K562 (cell line): ENCODE measurements around the gene WNT11. TPM values are rescaled to one million over a fixed set of nuclear protein-coding genes. Genes with fewer than 3 reads are reported as not detected.

Experiments
- ATAC-seq: fragments of 200-7000 bp; cut with Tn5 transposase; 3 replicates; pipeline ENCODE4 v1.9.1; 2020; ENCODE audit warnings: moderate library complexity
- BruUV-seq: library from RNA; stranded (reverse); fragments of 400-500 nt; replicated peaks from 2 replicates; lab custom pipeline; 2021; lab: Mats Ljungman, UMichigan
- CTCF ChIA-PET: fragments of 300-600 bp; formaldehyde crosslinking; extraction: SDS; loops from one replicate; lab custom pipeline; 2021; ENCODE audit warnings: low intra/inter-chr PET ratio; lab: Yijun Ruan, JAX
- POLR2A ChIA-PET: fragments of 300-600, 350-650 bp; sonication (Branson Sonifier 250); formaldehyde crosslinking; extraction: SDS; loops from one replicate; lab custom pipeline; 2021; ENCODE audit warnings: antibody characterized with exemption, inconsistent platforms; lab: Yijun Ruan, JAX
- DNase-seq, 4 experiments: peaks; one replicate each; pipeline versions ENCODE4 v3.0.0 to v3.0.0-alpha.2; 2011 to 2018; ENCODE audit warnings: low spot score in 3 of 4, mixed read lengths in 3 of 4; ENCODE audit errors: extremely low read depth in 1 of 4
- FAIRE-seq: peaks from 2 replicates; lab custom pipeline; 2011; peaks lifted over from hg19 to GRCh38; lab: Jason Lieb, UNC
- H2AFZ ChIP-seq: 2 replicates; pipeline ENCODE4 v1.6.0; 2011; ENCODE audit warnings: low read depth, low read length, control low read depth, inconsistent platforms
- H3K27ac ChIP-seq: fragments of 200-600 bp; 3 replicates; pipeline ENCODE4 v1.8.0; 2011; ENCODE audit warnings: low read depth, mild to moderate bottlenecking, control low read depth, inconsistent platforms, low read length, moderate library complexity, mixed read lengths; ENCODE audit errors: extremely low read depth
- H3K27me3 ChIP-seq, 2 experiments: fragments of 300-600 bp in 1 of 2; 2 replicates in 1 of 2; 3 replicates in 1 of 2; pipeline versions ENCODE4 v1.6.0 to v1.8.0; 2011; ENCODE audit warnings: inconsistent platforms in 2 of 2, low read length in 2 of 2, mild to moderate bottlenecking in 1 of 2, mixed read lengths in 1 of 2, moderate library complexity in 1 of 2; ENCODE audit not compliant: control insufficient read depth in 2 of 2, insufficient read depth in 2 of 2
- H3K36me3 ChIP-seq: fragments of 300-600 bp; 3 replicates; pipeline ENCODE4 v1.8.0; 2011; ENCODE audit warnings: mild to moderate bottlenecking, low read length, inconsistent platforms; ENCODE audit not compliant: control insufficient read depth, insufficient read depth
- H3K4me1 ChIP-seq, 2 experiments: fragments of 200-600 bp in 1 of 2; replicated peaks in 1 of 2; 2 replicates in 1 of 2; 3 replicates in 1 of 2; pipeline versions ENCODE4 v1.5.1 to v1.8.0; 2011; ENCODE audit warnings: inconsistent platforms in 2 of 2, low read length in 2 of 2, mild to moderate bottlenecking in 1 of 2, mixed read lengths in 1 of 2, moderate library complexity in 1 of 2; ENCODE audit not compliant: control insufficient read depth in 2 of 2, insufficient read depth in 2 of 2
- H3K4me2 ChIP-seq: 2 replicates; pipeline ENCODE4 v1.6.1; 2011; ENCODE audit warnings: low read length, control low read depth, inconsistent platforms, mixed read lengths; ENCODE audit not compliant: insufficient read depth
- H3K4me3 ChIP-seq: fragments of 200-600 bp; sonication (generic), shearing (Covaris generic); 2 replicates; pipeline ENCODE4 v1.5.1; 2016; ENCODE audit warnings: control low read depth, inconsistent platforms
- H3K79me2 ChIP-seq: fragments of 200-600 bp; 3 replicates; pipeline ENCODE4 v1.8.0; 2011; ENCODE audit warnings: low read length, inconsistent platforms; ENCODE audit not compliant: control insufficient read depth, insufficient read depth
- H3K9ac ChIP-seq, 2 experiments: 2 replicates each; pipeline versions ENCODE4 v1.6.0 to v1.6.1; 2011; ENCODE audit warnings: low read depth in 2 of 2, low read length in 2 of 2, control low read depth in 1 of 2, inconsistent platforms in 1 of 2, mild to moderate bottlenecking in 1 of 2, mixed read lengths in 1 of 2; ENCODE audit not compliant: insufficient read depth in 1 of 2
- H3K9me1 ChIP-seq: one replicate; pipeline ENCODE4 v1.6.0; 2011; ENCODE audit warnings: inconsistent platforms, mild to moderate bottlenecking, low read length, moderate library complexity; ENCODE audit not compliant: control insufficient read depth, insufficient read depth
- H3K9me3 ChIP-seq: replicated peaks from 2 replicates; pipeline ENCODE4 v1.5.1; 2011; ENCODE audit warnings: low read depth, low read length, inconsistent platforms; ENCODE audit not compliant: control insufficient read depth, insufficient read depth
- H4K20me1 ChIP-seq: replicated peaks from 2 replicates; pipeline ENCODE4 v1.6.1; 2011; ENCODE audit warnings: low read length, inconsistent platforms, mixed read lengths; ENCODE audit not compliant: control insufficient read depth, insufficient read depth
- CBX1 ChIP-seq: sonication (generic); IDR thresholded peaks from 2 replicates; pipeline ENCODE4 v1.6.1; 2016; ENCODE audit warnings: antibody characterized with exemption, low read depth, mild to moderate bottlenecking
- FOXA3 ChIP-seq, 2 experiments: fragments of 450-650 bp in 1 of 2; sonication (generic) in 1 of 2; formaldehyde crosslinking; IDR thresholded peaks in 1 of 2; conservative IDR thresholded peaks in 1 of 2; 2 replicates each; pipeline versions ENCODE4 v1.4.0 to v1.8.0; 2020 to 2022; ENCODE audit warnings: mild to moderate bottlenecking in 2 of 2, missing genetic modification reagents in 1 of 2
- LCOR ChIP-seq: sonication (generic); formaldehyde crosslinking; IDR thresholded peaks from 2 replicates; pipeline ENCODE4 v1.8.0; 2022; ENCODE audit warnings: mild to moderate bottlenecking, missing genetic modification reagents
- MTA1 ChIP-seq: fragments of 450-650 bp; IDR thresholded peaks from 2 replicates; pipeline ENCODE4 v1.6.1; 2017; ENCODE audit warnings: borderline replicate concordance
- POLR2AphosphoS5 ChIP-seq: IDR thresholded peaks from 2 replicates; pipeline ENCODE4 v1.6.1; 2011; ENCODE audit warnings: mild to moderate bottlenecking, low read depth, low read length, moderate library complexity; ENCODE audit not compliant: control insufficient read depth, insufficient read depth
- ZFP36 ChIP-seq: fragments of 150-350 bp; IDR thresholded peaks from 2 replicates; pipeline ENCODE4 v1.6.1; 2018; ENCODE audit warnings: low read length, low read depth; ENCODE audit not compliant: partially characterized antibody
- ZNF609 ChIP-seq: sonication (generic); formaldehyde crosslinking; IDR thresholded peaks from 2 replicates; pipeline ENCODE4 v1.8.1; 2023; ENCODE audit warnings: missing genetic modification reagents, mild to moderate bottlenecking, borderline replicate concordance
- WGBS: fragments of 100-300 bp; shearing (Covaris generic); methylation state at CpG from one replicate; pipeline ENCODE4 v1.1.6; 2016; ENCODE audit warnings: low coverage, mixed read lengths; ENCODE audit not compliant: insufficient coverage; ENCODE audit errors: missing lambda C conversion rate; 5-methylcytosine and 5-hydroxymethylcytosine counted together
- in situ Hi-C: fragments of 300-500 bp; cut with MboI; formaldehyde crosslinking; loops from 4 replicates; pipeline ENCODE4 v1.15.0; 2018; ENCODE audit warnings: inconsistent platforms, mixed read lengths
- intact Hi-C: fragments of 100-400 bp; cut with micrococcal nuclease; formaldehyde crosslinking; loops from 2 replicates; pipeline ENCODE4 v1.14.2; 2022
- polyA plus RNA-seq, 8 experiments: library from polyadenylated mRNA; depleted of rRNA in 4 of 8; stranded (reverse) in 5 of 8; unstranded in 3 of 8; fragments of >200 nt; fragmentation: Nextera tagmentation in 2 of 8; fragmentation: Illumina TruSeq in 1 of 8; extraction: Ambion mirVana in 2 of 8; extraction: Trizol in 1 of 8; gene quantifications; 2 replicates each; pipeline versions ENCODE4 v1.2.1 to v1.2.3, GENCODE V29; 2011 to 2014; ENCODE audit warnings: inconsistent platforms in 1 of 8, missing spikeins in 1 of 8
- total RNA-seq, 7 experiments: library from RNA; depleted of rRNA in 6 of 7; stranded (reverse); fragments of >200 nt in 6 of 7; fragmentation: Illumina TruSeq in 2 of 7; extraction: Trizol in 2 of 7; gene quantifications; 2 replicates each; pipeline versions ENCODE4 v1.2.1 to v1.2.3, GENCODE V29; 2011 to 2021; ENCODE audit warnings: low replicate concordance in 1 of 7
- TF ChIP-seq, protein P1 (sequence below): fragments of 450-650 bp; formaldehyde crosslinking; IDR thresholded peaks from 2 replicates; pipeline ENCODE4 v1.4.0; 2022; ENCODE audit warnings: missing genetic modification characterization

The WNT11 gene
- total and polyA plus RNA-seq, 9 of the 15 experiments (the other 6 are each of a cell fraction or from before 2014, with no cell fraction given) = 0.03 to 0.20 (median 0.09) TPM; not detected in 4

DNA sequence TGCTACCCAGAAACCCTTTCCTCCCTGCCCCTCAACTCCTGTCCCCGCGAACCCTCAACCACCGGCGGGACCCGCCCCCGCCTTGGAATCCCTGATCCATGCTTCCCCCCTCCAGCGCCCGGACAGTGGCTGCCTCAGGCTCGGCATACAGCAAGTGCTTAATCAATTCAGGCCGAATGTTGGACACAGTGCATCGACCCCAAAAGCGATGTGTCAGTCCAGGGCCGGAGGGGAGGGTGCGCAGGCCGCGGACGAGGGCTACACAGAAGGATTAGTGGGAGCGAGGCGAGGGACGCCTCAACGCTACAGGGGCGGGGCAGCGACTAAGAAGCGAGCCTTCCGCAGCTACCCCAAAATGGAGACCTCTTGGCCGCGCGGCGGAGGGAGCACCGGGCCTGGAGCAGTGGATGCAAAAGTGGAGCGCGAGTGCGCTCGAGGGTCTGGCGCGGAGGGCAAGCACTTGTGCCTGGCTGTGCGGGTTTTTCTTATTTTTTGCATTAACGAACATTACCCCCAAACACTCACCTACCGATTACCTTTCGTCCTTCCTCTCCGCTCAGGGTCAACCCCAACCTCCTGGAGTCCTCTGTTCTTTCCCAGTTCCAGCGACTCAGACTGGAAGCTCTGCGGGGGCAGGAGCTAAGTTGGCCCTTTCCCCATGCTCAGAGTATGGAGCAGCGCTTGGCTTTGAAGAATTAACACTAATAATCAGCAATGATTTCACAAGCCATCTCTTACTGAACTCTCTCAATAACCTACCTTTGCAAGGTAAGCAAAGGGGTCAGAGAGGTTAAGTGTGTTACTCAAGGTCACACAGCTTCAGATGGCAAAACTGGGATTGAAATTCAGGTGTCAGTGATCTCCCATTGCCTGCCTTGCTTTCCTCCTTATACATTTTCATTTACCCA is 30.0 kb upstream of the WNT11 start:
- no peaks in the 10 kb centered on the region for H4K20me1 ChIP-seq
- H3K36me3 ChIP-seq = no peaks in the 10 kb centered on the region
- peak overlapping the region; percentile 97 for H2AFZ ChIP-seq
- peak overlapping the region; percentile 56 for H3K27ac ChIP-seq
- peak overlapping the region; percentile 77 for H3K4me3 ChIP-seq
- DNase-seq (peak; percentile 61 to 79 (median 73)), FAIRE-seq (peak; percentile 60), ATAC-seq (peak; percentile 71)
- in situ Hi-C loops (no loop called here), intact Hi-C loops (no loop called here)
- no peaks in the 10 kb centered on the region for H3K9me3 ChIP-seq
- no peaks in the 10 kb centered on the region for H3K27me3 ChIP-seq
- peaks cover 16 to 36% of the 10 kb centered on the region in 2 experiments for H3K4me1 ChIP-seq
- ChIA-PET POLR2A (interaction anchor here (0.5 to 2.1 kb wide), 6 partner anchors 11 to 961 kb away, joined by 3 to 11 read pairs (median 4); no protein-coding TSS in a partner anchor), CTCF (no interaction called here)
- BruUV-seq = no TSS peak
- H3K9ac ChIP-seq = peak overlapping the region; percentile 82 to 92
- H3K4me2 ChIP-seq = peak overlapping the region; percentile 92
- 2% methylated on average over 42 of the region's 44 CpGs for WGBS
- H3K79me2 ChIP-seq = no peaks in the 10 kb centered on the region
- H3K9me1 ChIP-seq = no peaks in the 10 kb centered on the region
- TF ChIP-seq LCOR (CRISPR knock-in tag) (no peak; the same call in 1 of the 2 replicates), ZFP36 (peak; percentile 93), MTA1 (no peak), POLR2AphosphoS5 (no peak), ZNF609 (CRISPR knock-in tag) (no peak), CBX1 (peak; percentile 22; the same call in 1 of the 2 replicates), FOXA3 (CRISPR knock-in tag; conservative IDR thresholded peaks at IDR 0.05 in 1 of 2, IDR thresholded peaks at IDR 0.05 in 1 of 2) (no peak)
- TF ChIP-seq, protein P1, sequence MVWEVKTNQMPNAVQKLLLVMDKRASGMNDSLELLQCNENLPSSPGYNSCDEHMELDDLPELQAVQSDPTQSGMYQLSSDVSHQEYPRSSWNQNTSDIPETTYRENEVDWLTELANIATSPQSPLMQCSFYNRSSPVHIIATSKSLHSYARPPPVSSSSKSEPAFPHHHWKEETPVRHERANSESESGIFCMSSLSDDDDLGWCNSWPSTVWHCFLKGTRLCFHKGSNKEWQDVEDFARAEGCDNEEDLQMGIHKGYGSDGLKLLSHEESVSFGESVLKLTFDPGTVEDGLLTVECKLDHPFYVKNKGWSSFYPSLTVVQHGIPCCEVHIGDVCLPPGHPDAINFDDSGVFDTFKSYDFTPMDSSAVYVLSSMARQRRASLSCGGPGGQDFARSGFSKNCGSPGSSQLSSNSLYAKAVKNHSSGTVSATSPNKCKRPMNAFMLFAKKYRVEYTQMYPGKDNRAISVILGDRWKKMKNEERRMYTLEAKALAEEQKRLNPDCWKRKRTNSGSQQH (CRISPR knock-in tag) = 0 out of 2 replicates have a peak, but pooled peaks have one; percentile 28
